Measurements from ENCODE around the gene GRXCR1.

Gene GRXCR1

GRCh38 chr4:42927946-42928345 lies 35.4 kb downstream of the GRXCR1 start:
- DNase-seq (ENCODE audit: low read depth, low spot score), result no peak

GRCh38 chr4:42928582-42928981 lies 36.1 kb downstream of the GRXCR1 start:
- DNase-seq (ENCODE audit: low read depth, low spot score), result no peak

- no peak for DNase-seq (ENCODE audit: low read depth, low spot score)
Observed at GRCh38 chr4:42942216-42942615, 49.7 kb downstream of the GRXCR1 start.

GRCh38 chr4:42945874-42946273 lies 53.4 kb downstream of the GRXCR1 start:
- no peak for DNase-seq (ENCODE audit: low read depth, low spot score)

GRCh38 chr4:42953321-42953720 lies 60.8 kb downstream of the GRXCR1 start:
- DNase-seq (ENCODE audit: low read depth, low spot score), result no peak

GRCh38 chr4:42954963-42955669 lies 62.6 kb downstream of the GRXCR1 start:
- DNase-seq (ENCODE audit: low read depth, low spot score), result no peak

GRCh38 chr4:42955746-42956505 lies 63.4 kb downstream of the GRXCR1 start:
- DNase-seq (ENCODE audit: low read depth, low spot score), result no peak

- DNase-seq (ENCODE audit: low read depth, low spot score), result no peak
Observed at GRCh38 chr4:42965326-42965725, 72.8 kb downstream of the GRXCR1 start.

GRCh38 chr4:42985976-42986375 lies 93.5 kb downstream of the GRXCR1 start:
- no peak for DNase-seq (ENCODE audit: low read depth, low spot score)

- DNase-seq (ENCODE audit: low read depth, low spot score), result peak; percentile 20
Observed at GRCh38 chr4:42995343-42995944, 102.9 kb downstream of the GRXCR1 start.

GRCh38 chr4:43008793-43009192 lies 116.3 kb downstream of the GRXCR1 start:
- no peak for DNase-seq (ENCODE audit: low read depth, low spot score)

GRCh38 chr4:43014256-43014655 lies 121.7 kb downstream of the GRXCR1 start:
- DNase-seq (ENCODE audit: low read depth, low spot score), result no peak

- DNase-seq (ENCODE audit: low read depth, low spot score), result no peak
Observed at GRCh38 chr4:43041632-43042031, 149.1 kb downstream of the GRXCR1 start.

GRCh38 chr4:43047058-43047457 lies 154.5 kb downstream of the GRXCR1 start:
- DNase-seq (ENCODE audit: low read depth, low spot score), result no peak

GRCh38 chr4:43048570-43048969 lies 156.1 kb downstream of the GRXCR1 start:
- no peak for DNase-seq (ENCODE audit: low read depth, low spot score)

GRCh38 chr4:43049326-43049725 lies 156.8 kb downstream of the GRXCR1 start:
- no peak for DNase-seq (ENCODE audit: low read depth, low spot score)

GRCh38 chr4:43066415-43066814 lies 173.9 kb downstream of the GRXCR1 start:
- DNase-seq (ENCODE audit: low read depth, low spot score), result no peak

- DNase-seq (ENCODE audit: low read depth, low spot score), result no peak
Observed at GRCh38 chr4:43071069-43071468, 178.6 kb downstream of the GRXCR1 start.

Data from iPS DF 19.7 (cell line).